Measurements from ENCODE around the gene MAN2A2. TPM values are rescaled to one million over a fixed set of nuclear protein-coding genes. Genes with fewer than 3 reads are reported as not detected.

Gene MAN2A2
- total RNA-seq, 1 donor = 15.1 TPM

- H3K4me3 ChIP-seq (ENCODE audit: low read depth, low read length) = peak overlapping the region; percentile 97
- TF ChIP-seq, protein P1, sequence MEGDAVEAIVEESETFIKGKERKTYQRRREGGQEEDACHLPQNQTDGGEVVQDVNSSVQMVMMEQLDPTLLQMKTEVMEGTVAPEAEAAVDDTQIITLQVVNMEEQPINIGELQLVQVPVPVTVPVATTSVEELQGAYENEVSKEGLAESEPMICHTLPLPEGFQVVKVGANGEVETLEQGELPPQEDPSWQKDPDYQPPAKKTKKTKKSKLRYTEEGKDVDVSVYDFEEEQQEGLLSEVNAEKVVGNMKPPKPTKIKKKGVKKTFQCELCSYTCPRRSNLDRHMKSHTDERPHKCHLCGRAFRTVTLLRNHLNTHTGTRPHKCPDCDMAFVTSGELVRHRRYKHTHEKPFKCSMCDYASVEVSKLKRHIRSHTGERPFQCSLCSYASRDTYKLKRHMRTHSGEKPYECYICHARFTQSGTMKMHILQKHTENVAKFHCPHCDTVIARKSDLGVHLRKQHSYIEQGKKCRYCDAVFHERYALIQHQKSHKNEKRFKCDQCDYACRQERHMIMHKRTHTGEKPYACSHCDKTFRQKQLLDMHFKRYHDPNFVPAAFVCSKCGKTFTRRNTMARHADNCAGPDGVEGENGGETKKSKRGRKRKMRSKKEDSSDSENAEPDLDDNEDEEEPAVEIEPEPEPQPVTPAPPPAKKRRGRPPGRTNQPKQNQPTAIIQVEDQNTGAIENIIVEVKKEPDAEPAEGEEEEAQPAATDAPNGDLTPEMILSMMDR (IDR thresholded peaks at IDR 0.05; ENCODE audit: insufficient read depth, low read depth, low read length) = no peak
These were observed 51.0 kb downstream of the MAN2A2 start for GRCh38 chr15:90953947-90954711.

GRCh38 chr15:90954712-90955623 lies 51.9 kb downstream of the MAN2A2 start, which contains the start of gene RCCD1:
RCCD1 (plus strand) TSS chr15:90954884; CDS start chr15:90956735, 1,851 bp downstream.
- peak within 1 kb of the TSS; percentile 97 for H3K4me3 ChIP-seq (ENCODE audit: low read depth, low read length)
- DNase-seq (ENCODE audit: low read depth) = peak; percentile 95
- TF ChIP-seq, protein P1 (IDR thresholded peaks at IDR 0.05; ENCODE audit: insufficient read depth, low read depth, low read length) = no peak

More at GRCh38 chr15:90953947-90954711, 51.0 kb downstream of the MAN2A2 start:
- no peak for DNase-seq (ENCODE audit: low read depth)

GRCh38 chr15:90955624-90956273 lies 52.6 kb downstream of the MAN2A2 start:
- no peak for DNase-seq (ENCODE audit: low read depth)
- TF ChIP-seq, protein P1 (IDR thresholded peaks at IDR 0.05; ENCODE audit: insufficient read depth, low read depth, low read length) = no peak
- peak overlapping the region; percentile 97 for H3K4me3 ChIP-seq (ENCODE audit: low read depth, low read length)

DNA sequence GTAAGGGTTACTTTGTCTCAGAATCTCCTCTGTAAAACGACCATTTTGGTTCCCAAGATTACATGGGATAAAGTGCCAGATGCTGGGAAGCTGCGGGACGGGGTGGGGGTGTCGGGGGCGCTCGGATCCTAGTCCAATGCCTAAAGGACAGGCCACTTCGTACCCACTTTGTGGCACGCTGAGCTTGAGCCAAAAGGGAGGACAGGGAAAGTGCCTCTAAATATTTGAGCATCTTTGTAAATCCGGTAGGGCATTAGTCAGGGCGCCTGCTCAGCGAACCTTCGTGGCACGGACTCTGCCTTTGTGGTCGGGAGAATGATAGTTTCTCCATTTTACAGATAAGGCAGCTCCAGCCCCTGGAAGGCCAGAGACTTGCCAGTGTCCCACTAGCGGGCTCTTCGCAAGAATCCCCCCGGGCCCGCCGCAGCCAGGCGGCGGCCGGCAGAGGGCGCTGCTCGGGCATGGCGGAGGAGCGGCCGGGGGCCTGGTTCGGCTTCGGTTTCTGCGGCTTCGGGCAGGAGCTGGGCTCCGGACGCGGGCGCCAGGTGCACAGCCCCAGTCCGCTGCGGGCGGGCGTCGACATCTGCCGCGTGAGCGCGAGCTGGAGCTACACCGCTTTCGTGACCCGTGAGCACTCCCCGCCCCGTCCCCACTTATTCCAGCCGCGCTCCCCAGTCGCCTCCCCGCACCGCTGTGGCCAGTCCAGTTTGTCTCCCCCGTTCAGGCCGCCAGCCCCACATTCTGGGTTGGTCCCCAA lies 53.4 kb downstream of the MAN2A2 start:
- peak overlapping the region; percentile 72 for H3K4me3 ChIP-seq (ENCODE audit: low read depth, low read length)
- TF ChIP-seq, protein P1 (IDR thresholded peaks at IDR 0.05; ENCODE audit: insufficient read depth, low read depth, low read length) = peak; percentile 98
- DNase-seq (ENCODE audit: low read depth) = peak; percentile 81

GRCh38 chr15:90957031-90957790 lies 54.1 kb downstream of the MAN2A2 start:
- TF ChIP-seq, protein P1 (IDR thresholded peaks at IDR 0.05; ENCODE audit: insufficient read depth, low read depth, low read length) = no peak
- peak overlapping the region; percentile 72 for H3K4me3 ChIP-seq (ENCODE audit: low read depth, low read length)
- DNase-seq (ENCODE audit: low read depth) = peak; percentile 32

Data from fibroblast of villous mesenchyme (primary cell).